ENCODE results near the gene PREX1. TPM values are rescaled to one million over a fixed set of nuclear protein-coding genes. Genes with fewer than 3 reads are reported as not detected.
A peak's percentile ranks its signal among the peaks of the same experiment; 100 is the strongest.

PREX1 gene
- total RNA-seq, 2 donors from 2014 or later, result 132 to 167 TPM

- H3K36me3 Mint-ChIP-seq, result peaks cover 21% of the 10 kb centered on the region
- H3K9me3 Mint-ChIP-seq, result no peaks in the 10 kb centered on the region
- peaks cover 0 to 3% of the 10 kb centered on the region in 2 donors for H3K4me1 Mint-ChIP-seq (ENCODE audit: low read depth in 2 of 2)
- peak overlapping the region in 1 of 2 donors; percentile 66 for H3K27ac Mint-ChIP-seq
- H3K4me3 Mint-ChIP-seq, result no peak overlapping the region
- ATAC-seq, result no peak
- DNase-seq (ENCODE audit: low spot score), result no peak
- H3K27me3 Mint-ChIP-seq, result no peaks in the 10 kb centered on the region
Measured at GRCh38 chr20:48649104-48649626, 178.6 kb downstream of the PREX1 start.

GRCh38 chr20:48648482-48649051 lies 179.2 kb downstream of the PREX1 start:
- H3K9me3 Mint-ChIP-seq, result no peaks in the 10 kb centered on the region
- no peaks in the 10 kb centered on the region for H3K27me3 Mint-ChIP-seq
- no peak overlapping the region for H3K4me3 Mint-ChIP-seq
- ATAC-seq, result no peak
- DNase-seq (ENCODE audit: low spot score), result no peak
- peaks cover 0 to 3% of the 10 kb centered on the region in 2 donors for H3K4me1 Mint-ChIP-seq (ENCODE audit: low read depth in 2 of 2)
- H3K36me3 Mint-ChIP-seq, result peaks cover 25% of the 10 kb centered on the region
- peak overlapping the region in 1 of 2 donors; percentile 66 for H3K27ac Mint-ChIP-seq

GRCh38 chr20:48647858-48648257 lies 179.9 kb downstream of the PREX1 start:
- no peak overlapping the region for H3K4me3 Mint-ChIP-seq

GRCh38 chr20:48645666-48646065 lies 182.1 kb downstream of the PREX1 start:
- Mint-ChIP-seq H3K4me1 (ENCODE audit: low read depth in 2 of 2) (peaks cover 5 to 8% of the 10 kb centered on the region in 2 donors), H3K4me3 (no peak overlapping the region), H3K27me3 (no peaks in the 10 kb centered on the region), H3K9me3 (no peaks in the 10 kb centered on the region), H3K36me3 (peaks cover 30% of the 10 kb centered on the region), H3K27ac (peak overlapping the region; percentile 41 to 79)
- DNase-seq (ENCODE audit: low spot score) (no peak), ATAC-seq (no peak)

More at GRCh38 chr20:48647858-48648257, 179.9 kb downstream of the PREX1 start:
- H3K9me3 Mint-ChIP-seq, result no peaks in the 10 kb centered on the region
- peak overlapping the region in 1 of 2 donors; percentile 66 for H3K27ac Mint-ChIP-seq
- H3K4me1 Mint-ChIP-seq (ENCODE audit: low read depth in 2 of 2), result peaks cover 0 to 3% of the 10 kb centered on the region in 2 donors
- no peak for DNase-seq (ENCODE audit: low spot score)
- H3K27me3 Mint-ChIP-seq, result no peaks in the 10 kb centered on the region
- peaks cover 25% of the 10 kb centered on the region for H3K36me3 Mint-ChIP-seq
- no peak for ATAC-seq

GRCh38 chr20:48644286-48644828 lies 183.4 kb downstream of the PREX1 start:
- Mint-ChIP-seq H3K9me3 (no peaks in the 10 kb centered on the region), H3K4me1 (ENCODE audit: low read depth in 2 of 2) (peaks cover 14 to 18% of the 10 kb centered on the region in 2 donors), H3K36me3 (peaks cover 40% of the 10 kb centered on the region), H3K27me3 (no peaks in the 10 kb centered on the region), H3K4me3 (no peak overlapping the region), H3K27ac (peak overlapping the region in 1 of 2 donors; percentile 45)
- ATAC-seq (no peak), DNase-seq (ENCODE audit: low spot score) (no peak)

GRCh38 chr20:48642105-48642880 lies 185.5 kb downstream of the PREX1 start:
- peaks cover 40% of the 10 kb centered on the region for H3K36me3 Mint-ChIP-seq
- H3K27ac Mint-ChIP-seq, result peak overlapping the region in 1 of 2 donors; percentile 95
- no peak for DNase-seq (ENCODE audit: low spot score)
- no peak for ATAC-seq
- no peaks in the 10 kb centered on the region for H3K9me3 Mint-ChIP-seq
- H3K4me3 Mint-ChIP-seq, result no peak overlapping the region
- no peaks in the 10 kb centered on the region for H3K27me3 Mint-ChIP-seq
- H3K4me1 Mint-ChIP-seq (ENCODE audit: low read depth in 2 of 2), result peaks cover 30 to 34% of the 10 kb centered on the region in 2 donors

GRCh38 chr20:48640871-48641270 lies 186.9 kb downstream of the PREX1 start:
- Mint-ChIP-seq H3K4me1 (ENCODE audit: low read depth in 2 of 2) (peaks cover 30 to 33% of the 10 kb centered on the region in 2 donors), H3K27me3 (no peaks in the 10 kb centered on the region), H3K36me3 (peaks cover 38% of the 10 kb centered on the region), H3K27ac (peak overlapping the region; percentile 86 to 95), H3K9me3 (no peaks in the 10 kb centered on the region), H3K4me3 (no peak overlapping the region)
- DNase-seq (ENCODE audit: low spot score), result no peak
- no peak for ATAC-seq

GRCh38 chr20:48639899-48640298 lies 187.9 kb downstream of the PREX1 start:
- H3K9me3 Mint-ChIP-seq, result no peaks in the 10 kb centered on the region
- H3K4me3 Mint-ChIP-seq, result no peak overlapping the region
- peaks cover 39 to 40% of the 10 kb centered on the region in 2 donors for H3K4me1 Mint-ChIP-seq (ENCODE audit: low read depth in 2 of 2)
- ATAC-seq (no peak), DNase-seq (ENCODE audit: low spot score) (no peak)
- no peaks in the 10 kb centered on the region for H3K27me3 Mint-ChIP-seq
- peak overlapping the region; percentile 86 to 95 for H3K27ac Mint-ChIP-seq
- peaks cover 30% of the 10 kb centered on the region for H3K36me3 Mint-ChIP-seq

GRCh38 chr20:48638546-48638945 lies 189.3 kb downstream of the PREX1 start:
- no peaks in the 10 kb centered on the region for H3K27me3 Mint-ChIP-seq
- peaks cover 48% of the 10 kb centered on the region in 2 donors for H3K4me1 Mint-ChIP-seq (ENCODE audit: low read depth in 2 of 2)
- H3K27ac Mint-ChIP-seq, result peak overlapping the region; percentile 86 to 95
- H3K36me3 Mint-ChIP-seq, result peaks cover 32% of the 10 kb centered on the region
- DNase-seq (ENCODE audit: low spot score) (peak; percentile 83), ATAC-seq (peak; percentile 94 to 95)
- H3K9me3 Mint-ChIP-seq, result no peaks in the 10 kb centered on the region
- H3K4me3 Mint-ChIP-seq, result peak overlapping the region; percentile 61

GRCh38 chr20:48637461-48637860 lies 190.3 kb downstream of the PREX1 start:
- Mint-ChIP-seq H3K36me3 (peaks cover 33% of the 10 kb centered on the region), H3K27me3 (no peaks in the 10 kb centered on the region), H3K27ac (peak overlapping the region; percentile 77 to 86), H3K4me1 (ENCODE audit: low read depth in 2 of 2) (peaks cover 49 to 53% of the 10 kb centered on the region in 2 donors), H3K9me3 (no peaks in the 10 kb centered on the region), H3K4me3 (no peak overlapping the region)
- ATAC-seq (no peak), DNase-seq (ENCODE audit: low spot score) (peak; percentile 52)

- no peak for ATAC-seq
- peaks cover 49 to 50% of the 10 kb centered on the region in 2 donors for H3K4me1 Mint-ChIP-seq (ENCODE audit: low read depth in 2 of 2)
Measured at GRCh38 chr20:48636301-48636700, 191.5 kb downstream of the PREX1 start.

GRCh38 chr20:48635791-48636267 lies 192.0 kb downstream of the PREX1 start:
- no peaks in the 10 kb centered on the region for H3K9me3 Mint-ChIP-seq
- DNase-seq (ENCODE audit: low spot score) (peak; percentile 68), ATAC-seq (peak; percentile 25 to 46)
- H3K4me1 Mint-ChIP-seq (ENCODE audit: low read depth in 2 of 2), result peaks cover 45 to 48% of the 10 kb centered on the region in 2 donors
- no peaks in the 10 kb centered on the region for H3K27me3 Mint-ChIP-seq
- no peak overlapping the region for H3K4me3 Mint-ChIP-seq
- H3K27ac Mint-ChIP-seq, result peak overlapping the region; percentile 82 to 85
- peaks cover 25% of the 10 kb centered on the region for H3K36me3 Mint-ChIP-seq

More at GRCh38 chr20:48636301-48636700, 191.5 kb downstream of the PREX1 start:
- H3K9me3 Mint-ChIP-seq, result no peaks in the 10 kb centered on the region
- peak; percentile 52 for DNase-seq (ENCODE audit: low spot score)
- peak overlapping the region in 1 of 2 donors; percentile 77 for H3K27ac Mint-ChIP-seq
- no peaks in the 10 kb centered on the region for H3K27me3 Mint-ChIP-seq
- peaks cover 28% of the 10 kb centered on the region for H3K36me3 Mint-ChIP-seq
- H3K4me3 Mint-ChIP-seq, result no peak overlapping the region

GRCh38 chr20:48635361-48635760 lies 192.4 kb downstream of the PREX1 start:
- ATAC-seq (no peak), DNase-seq (ENCODE audit: low spot score) (peak; percentile 41)
- Mint-ChIP-seq H3K4me1 (ENCODE audit: low read depth in 2 of 2) (peaks cover 41 to 45% of the 10 kb centered on the region in 2 donors), H3K27ac (peak overlapping the region; percentile 82 to 85), H3K36me3 (peaks cover 20% of the 10 kb centered on the region), H3K27me3 (no peaks in the 10 kb centered on the region), H3K9me3 (no peaks in the 10 kb centered on the region), H3K4me3 (no peak overlapping the region)

All from natural killer cell treated with Interleukin-12 subunit alpha and Interleukin-12 subunit beta and Interleukin-15 and Interleukin-18, amount 100 ng/mL, for 72 hours (primary cell).